LHCN-M2 (cell line): ENCODE data around the gene SAA1. TPM values are rescaled to one million over a fixed set of nuclear protein-coding genes. Genes with fewer than 3 reads are reported as not detected.
A peak's percentile ranks its signal among the peaks of the same experiment; 100 is the strongest.
"Not testable (repeated sequence)": the region's sequence is repeated elsewhere in the genome, so short reads cannot be mapped to it uniquely, and the experiment has no call there.

Experiments used
- DNase-seq: peaks from one replicate; pipeline ENCODE4 v3.0.0-alpha.2; 2012; ENCODE audit warnings: low read depth
- total RNA-seq: library from RNA; depleted of rRNA; stranded (reverse); fragments of >200 nt; gene quantifications from 2 replicates; pipeline ENCODE4 v1.2.3, GENCODE V29; 2014

The SAA1 gene
- total RNA-seq, 1 experiment from 2014 or later = 1.9 TPM

DNA sequence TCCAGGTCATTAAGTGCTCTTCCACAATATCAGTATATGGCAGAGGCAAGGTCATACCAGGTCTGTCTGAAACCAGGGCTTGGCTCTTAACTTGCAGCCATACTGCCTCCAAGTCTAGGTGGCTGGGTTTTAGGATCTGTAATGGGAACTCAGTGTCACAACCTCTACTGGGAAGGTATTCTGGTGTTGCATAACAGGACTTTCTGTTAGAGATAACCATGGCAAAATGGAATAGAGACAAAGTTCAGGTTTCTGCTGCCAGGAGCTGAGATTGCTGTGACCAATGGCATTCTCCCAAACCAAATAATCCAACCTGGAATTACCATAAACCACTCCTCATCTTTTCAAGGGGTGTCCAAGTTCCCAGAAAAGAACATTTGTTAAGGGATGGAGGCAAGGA lies 6.8 kb upstream of the SAA1 start:
- no peak for DNase-seq

DNA sequence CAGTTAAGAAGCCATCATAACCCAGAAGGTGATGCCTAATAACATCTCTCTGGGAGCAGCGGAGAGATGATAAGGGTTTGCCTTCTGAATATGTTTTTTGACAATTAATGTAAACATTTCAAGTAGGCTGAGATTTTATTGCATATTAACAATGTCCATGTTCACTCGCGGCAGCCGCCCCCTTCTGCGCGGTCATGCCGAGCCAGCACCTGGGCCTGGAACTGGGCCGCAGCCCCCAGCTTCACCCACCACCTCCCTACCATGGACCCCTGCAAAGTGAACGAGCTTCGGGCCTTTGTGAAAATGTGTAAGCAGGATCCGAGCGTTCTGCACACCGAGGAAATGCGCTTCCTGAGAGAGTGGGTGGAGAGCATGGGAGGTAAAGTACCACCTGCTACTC lies 4.3 kb upstream of the SAA1 start:
- DNase-seq = no peak

DNA sequence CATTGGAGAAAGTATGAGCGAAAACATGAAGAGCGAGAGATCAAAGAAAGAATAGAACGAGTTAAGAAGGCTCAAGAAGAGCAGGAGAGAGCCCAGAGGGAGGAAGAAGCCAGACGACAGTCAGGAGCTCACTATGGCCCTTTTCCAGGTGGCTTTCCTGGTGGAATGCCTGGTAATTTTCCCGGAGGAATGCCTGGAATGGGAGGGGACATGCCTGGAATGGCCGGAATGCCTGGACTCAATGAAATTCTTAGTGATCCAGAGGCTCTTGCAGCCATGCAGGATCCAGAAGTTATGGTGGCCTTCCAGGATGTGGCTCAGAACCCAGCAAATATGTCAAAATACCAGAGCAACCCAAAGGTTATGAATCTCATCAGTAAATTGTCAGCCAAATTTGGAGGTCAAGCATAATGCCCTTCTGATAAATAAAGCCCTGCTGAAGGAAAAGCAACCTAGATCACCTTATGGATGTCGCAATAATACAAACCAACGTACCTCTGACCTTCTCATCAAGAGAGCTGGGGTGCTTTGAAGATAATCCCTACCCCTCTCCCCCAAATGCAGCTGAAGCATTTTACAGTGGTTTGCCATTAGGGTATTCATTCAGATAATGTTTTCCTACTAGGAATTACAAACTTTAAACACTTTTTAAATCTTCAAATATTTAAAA lies 3.2 kb upstream of the SAA1 start:
- not testable (repeated sequence) for DNase-seq

DNA sequence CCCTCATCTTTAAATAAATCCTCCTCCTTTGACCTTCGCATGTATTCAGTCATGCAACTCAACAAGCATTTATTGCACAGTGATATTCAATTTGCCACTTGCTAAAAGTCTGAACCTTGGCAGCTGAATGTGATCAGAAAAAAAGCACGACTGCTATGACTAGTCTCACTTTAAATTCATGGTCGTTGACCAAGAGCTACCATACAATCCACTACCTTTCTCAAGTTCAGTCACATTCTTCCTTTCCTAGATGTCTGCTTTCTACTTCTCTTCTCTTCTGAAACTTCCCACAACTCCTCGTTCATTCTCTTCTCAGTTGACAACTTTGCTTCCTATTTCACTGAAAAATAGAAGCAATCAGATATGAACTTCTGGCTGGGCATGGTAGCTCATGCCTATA lies 2.0 kb upstream of the SAA1 start:
- no peak for DNase-seq

DNA sequence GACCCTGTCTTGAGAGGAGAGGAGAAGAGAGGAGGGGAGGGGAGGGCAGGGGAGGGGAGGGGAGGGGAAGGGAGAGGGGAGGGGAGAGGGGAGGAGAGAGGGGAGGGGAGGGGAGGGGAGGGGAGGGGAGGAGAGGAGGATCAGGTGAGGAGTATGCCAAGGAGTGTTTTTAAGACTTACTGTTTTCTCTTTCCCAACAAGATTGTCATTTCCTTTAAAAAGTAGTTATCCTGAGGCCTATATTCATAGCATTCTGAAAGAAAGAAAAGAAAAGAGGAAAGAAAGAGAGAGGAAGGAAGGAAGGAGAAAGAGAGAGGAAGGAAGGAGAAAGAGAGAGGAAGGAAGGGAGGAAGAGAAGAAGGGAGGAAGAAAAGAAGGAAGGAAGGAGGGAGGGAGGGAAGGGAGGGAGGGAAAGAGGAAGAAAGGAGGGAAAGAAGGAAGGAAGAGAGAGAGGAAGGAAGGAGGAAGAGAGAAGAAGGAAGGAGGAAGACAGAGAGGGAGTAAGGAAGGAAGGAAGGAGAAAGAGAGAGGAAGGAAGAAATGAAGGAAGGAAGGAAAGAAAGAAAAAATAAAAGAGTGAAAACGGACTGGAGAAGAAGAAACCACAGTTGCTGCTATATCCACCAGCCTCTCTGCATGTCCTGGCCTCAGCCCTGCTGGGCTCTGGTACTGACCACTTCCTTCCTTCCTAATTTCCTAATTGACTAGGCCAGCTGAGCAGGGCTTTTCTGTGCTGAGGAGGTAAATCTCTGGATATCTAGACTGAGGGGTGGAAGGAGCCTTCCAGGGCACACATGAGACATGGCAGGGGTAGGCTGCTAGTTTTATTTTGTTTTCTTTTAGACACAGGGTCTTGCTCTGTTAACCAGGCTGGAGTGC lies 1.1 kb upstream of the SAA1 start:
- DNase-seq = peak; percentile 26

DNA sequence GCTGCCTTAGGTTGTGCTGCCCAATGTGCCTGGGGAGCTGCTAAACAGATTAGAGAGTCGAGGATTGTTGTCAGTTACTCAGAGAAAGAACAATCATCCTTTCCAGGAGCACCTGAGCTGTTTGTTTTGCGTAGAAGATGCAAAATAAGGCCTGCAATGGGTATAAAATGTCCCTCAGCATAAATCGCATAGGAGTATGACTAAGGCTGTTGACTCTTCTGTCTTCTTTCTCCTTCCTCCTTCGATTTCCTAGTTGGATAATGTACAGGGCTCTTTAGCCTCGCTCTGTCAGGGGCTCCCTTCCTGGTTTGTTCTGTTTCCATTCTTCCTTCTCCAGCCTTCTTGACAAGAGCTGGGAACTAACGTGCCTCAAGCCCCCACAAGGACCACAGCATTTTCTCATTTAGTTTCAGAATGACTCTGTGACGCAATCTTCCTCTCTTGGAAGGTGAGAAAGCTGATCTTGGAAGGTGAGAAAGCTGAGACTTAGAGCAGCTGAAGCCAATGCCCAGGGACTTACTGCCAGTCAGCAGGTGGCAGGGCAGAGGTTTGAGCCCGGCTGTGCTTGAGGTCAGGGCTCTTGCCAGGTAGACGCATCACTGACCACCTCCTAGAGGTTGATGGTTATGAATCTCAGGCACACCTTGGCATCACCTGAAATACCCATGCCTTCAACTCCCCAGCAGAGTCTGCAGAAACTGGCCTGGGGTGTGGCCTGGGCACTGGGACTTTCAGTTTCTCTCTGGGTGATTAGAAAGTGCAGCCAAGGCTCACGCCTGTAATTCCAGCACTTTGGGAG lies 1.5 kb downstream of the SAA1 start:
- not testable (repeated sequence) for DNase-seq

DNA sequence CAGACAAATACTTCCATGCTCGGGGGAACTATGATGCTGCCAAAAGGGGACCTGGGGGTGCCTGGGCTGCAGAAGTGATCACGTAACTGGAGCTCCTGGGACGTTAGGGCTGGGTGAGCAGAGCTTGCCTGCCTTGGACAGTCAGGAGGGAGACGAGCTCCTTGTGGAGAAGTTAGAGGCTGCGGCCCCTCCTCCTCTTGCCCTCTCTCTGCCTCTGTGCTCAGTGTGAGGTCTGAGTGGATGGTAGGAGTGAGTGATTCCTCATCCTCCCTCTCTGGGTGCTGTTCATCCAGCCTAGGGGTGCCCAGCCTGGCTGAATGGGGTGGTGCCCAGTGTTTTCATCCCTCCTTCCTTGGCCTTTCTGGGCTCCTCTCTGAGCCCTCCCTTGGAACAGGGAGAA lies 3.2 kb downstream of the SAA1 start:
- DNase-seq = not testable (repeated sequence)

DNA sequence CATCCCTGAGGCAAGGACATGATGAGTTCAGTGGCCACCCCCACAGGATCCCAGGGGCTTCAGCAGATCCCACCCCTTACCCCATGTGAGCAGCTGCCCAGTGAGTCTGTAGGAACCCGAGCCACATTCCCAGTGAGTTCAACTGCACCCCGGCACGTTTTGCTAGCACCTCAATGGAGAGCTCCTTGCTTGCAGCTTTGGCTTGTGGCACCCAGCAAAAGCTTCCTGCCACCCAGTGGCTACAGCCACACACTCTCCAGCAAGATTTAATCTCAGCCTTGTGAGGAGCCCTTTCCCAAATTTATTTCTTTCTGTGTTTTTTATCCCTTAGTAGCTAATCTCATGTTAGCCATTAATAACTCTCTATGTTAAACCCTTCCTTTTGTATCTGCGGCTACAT lies 4.0 kb downstream of the SAA1 start:
- no peak for DNase-seq

DNA sequence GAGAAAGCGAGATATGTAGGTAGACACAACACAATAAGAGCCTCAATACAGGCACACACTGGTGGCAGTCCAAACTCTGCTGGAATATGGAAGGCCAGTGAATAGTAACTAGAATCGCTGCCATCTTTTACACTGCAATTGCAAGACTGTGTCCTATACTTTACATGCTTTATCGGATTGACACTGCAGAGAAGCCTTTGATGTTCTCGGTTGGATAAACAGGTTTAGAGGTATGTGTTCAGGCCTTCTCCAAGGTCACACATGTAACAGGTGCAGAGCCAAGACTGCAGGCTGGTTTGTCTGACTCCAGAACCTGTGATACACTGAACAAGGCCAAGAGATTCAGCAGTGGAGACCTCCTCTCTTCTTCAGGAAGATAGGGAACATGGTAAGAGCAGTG lies 5.1 kb downstream of the SAA1 start:
- DNase-seq = no peak

DNA sequence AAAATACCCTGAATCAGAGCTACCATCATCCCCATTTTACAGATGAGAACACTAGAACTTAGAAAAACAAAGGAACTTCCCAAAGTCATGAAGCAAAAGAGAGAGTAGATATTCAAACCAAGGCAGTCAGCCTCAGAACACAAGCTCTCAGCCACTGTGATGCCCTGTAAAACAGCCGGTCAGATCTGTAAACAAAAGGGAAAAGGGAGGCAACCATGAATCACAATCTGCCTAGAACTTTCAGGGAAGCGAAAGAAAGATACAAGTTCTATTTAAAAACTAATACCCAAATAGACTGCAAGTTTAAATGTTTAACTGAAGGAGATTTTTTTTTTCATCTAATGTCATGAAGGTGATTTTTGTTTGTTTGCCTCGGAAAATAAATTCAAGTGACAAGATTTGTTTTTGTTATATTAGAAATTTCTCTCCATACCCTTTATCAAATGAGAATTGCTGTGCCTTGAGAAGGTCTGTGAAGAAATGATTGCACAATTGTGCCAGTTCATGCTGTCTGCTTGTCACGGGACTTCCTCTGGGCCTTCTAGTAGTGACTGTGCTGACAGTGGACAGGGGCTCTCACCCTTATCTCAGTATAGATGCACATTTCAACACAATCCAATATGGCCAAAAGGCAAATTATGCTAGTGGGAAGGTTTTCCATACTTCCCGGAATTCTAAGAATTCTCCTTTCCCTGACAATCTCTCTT lies 11.7 kb downstream of the SAA1 start:
- DNase-seq = no peak

DNA sequence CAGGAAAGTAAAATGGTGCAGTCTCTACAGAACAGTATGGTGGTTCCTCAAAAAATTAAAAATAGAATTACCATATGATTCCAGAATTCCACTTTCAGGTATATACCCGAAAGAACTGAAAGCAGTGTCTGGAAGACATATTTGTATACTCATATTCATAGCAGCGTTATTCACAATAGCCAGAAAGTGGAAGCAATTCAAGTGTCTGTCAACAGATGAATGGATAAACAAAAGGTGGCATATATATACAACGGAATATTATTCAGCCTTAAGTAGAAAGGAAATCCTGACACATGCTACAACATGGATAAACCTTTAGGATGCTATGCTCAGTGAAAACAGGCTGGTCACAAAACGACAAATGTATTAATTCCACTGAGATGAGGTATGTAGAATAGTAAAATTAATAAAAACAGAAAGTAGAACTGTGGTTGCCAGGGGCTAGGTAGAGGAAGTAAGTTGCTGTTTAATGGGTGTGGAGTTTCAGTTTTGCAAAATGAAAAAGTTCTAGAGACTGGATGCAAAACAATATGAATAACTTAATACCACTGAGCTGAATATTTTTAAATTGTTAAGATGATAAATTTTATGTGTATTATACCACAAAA lies 14.5 kb downstream of the SAA1 start:
- DNase-seq = no peak

DNA sequence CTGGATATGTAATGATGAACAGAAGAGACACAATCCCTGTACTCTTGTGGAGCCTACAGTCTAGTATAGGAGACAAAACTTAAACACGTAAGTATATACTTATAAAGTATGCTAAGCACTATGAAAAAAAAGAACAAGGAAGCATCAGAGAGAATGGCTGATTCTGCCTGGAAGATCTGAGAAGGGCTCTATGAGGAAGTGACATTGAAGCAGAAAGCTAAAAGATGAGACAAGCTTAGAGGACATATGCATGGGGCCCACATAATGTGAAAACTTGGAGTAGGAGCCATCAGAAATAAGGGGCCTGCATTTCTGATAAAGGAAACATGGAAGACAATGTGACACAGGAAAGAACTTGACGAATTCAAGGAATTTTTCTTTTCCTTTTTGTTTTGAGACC lies 16.6 kb downstream of the SAA1 start:
- DNase-seq = no peak

DNA sequence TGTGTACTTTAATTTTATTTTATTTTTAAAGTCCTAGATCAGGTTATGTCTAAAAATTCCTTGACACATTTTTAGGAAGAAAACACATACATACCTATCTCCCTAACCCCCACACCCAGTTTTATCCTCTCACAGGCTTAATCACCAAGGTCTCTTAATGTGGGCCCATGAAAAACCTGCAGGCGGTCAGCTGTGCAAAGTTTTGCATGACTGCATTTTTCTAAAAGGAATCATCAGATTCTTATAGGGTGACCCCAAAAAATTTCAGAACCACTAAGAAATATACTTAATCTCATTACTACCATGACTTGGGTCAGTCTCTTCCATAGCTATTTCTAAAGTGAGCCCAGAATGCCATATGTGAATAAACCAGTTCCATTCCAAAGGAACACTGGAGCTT lies 19.8 kb downstream of the SAA1 start:
- DNase-seq = no peak

DNA sequence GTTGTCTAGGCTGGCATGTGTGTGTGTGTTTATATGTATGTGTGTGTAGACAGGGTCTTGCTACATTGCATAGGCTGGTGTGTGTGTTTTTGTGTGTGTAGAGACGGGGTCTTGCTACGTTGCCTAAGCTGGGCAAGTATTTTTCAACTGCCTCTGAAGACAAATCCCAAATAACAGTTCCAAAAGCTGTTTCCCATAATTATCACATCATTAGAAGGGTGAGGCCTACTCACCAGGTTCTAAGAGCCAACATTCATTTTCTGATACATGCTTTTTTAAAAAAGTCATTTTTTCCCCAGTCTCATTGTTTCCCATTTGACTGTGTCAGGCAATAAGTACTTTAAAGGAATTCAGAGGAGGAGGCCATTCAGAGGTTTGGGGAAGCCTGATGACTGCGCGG lies 22.8 kb downstream of the SAA1 start:
- no peak for DNase-seq

DNA sequence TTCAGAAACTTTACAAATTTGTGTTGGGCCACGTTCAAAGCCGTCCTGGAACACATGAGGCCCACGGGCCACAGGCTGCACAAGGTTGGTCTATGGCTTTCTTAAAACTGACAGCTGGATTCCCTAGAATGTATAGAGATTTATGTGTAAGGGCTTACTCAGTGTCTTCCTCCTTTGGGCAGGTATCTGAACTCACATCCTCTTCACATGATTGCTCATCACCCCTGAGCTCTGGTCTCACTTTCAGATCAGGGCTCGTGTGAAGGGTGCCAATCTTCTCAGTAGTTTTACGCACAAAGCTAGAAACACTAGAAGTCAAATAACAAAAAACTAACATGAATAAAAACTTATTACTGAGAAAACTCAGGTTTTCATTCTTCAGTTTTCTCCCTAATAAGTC lies 28.8 kb downstream of the SAA1 start:
- no peak for DNase-seq

DNA sequence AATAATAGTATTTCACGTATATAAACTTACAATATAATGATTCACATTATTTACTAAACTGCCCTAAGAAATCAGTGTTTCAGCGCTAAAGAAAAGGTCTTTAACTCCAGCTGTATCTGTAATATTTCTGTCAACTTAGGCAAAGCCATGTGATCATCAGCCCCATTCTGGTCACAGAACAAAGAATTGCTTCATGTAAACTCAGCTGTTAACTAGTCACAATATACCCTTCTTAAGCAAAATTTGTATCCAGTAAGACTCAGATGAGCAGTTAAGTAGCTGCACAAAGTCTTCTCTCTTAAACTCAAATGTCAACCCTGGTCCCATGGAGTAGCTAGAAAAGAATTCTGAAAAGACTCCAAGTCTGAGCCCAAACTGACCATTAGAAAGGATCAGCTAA lies 29.3 kb downstream of the SAA1 start:
- DNase-seq = no peak

DNA sequence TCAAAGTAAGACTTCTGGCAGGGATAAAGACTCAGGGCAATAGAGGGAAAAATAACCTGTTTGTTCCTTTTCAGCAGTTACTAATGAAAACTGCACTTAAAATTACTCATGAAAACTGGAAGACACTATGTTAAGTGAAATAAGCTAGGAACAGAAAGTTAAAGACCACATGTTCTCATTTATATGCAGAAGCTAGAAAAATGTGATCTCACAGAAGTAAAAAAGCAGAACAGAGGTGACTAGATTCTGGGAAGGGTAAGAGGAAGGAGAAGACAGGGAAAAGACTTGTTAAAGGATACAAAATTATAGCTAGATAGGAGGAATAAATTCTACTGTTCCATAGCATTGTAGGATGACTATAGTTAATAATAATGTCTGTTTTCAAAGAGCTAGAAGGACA lies 33.7 kb downstream of the SAA1 start:
- no peak for DNase-seq

DNA sequence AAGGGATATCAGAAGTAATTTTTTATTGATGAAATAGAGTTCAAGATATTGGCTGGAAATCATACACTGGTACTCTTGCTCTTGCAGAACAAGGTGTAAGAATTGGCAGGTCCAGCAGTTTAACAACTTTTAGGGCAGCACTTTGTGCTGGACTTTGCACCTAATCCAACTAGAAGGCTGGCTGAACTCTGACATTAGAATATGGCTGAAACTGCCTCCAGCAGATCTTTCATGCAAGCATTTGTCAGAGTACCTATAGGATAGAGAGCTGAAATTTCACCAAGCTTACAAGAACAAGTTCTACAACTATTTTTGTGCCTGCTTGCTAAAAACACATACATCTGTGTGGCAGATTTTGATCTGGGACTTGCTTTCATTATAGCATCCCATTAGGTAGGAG lies 38.7 kb downstream of the SAA1 start:
- DNase-seq = no peak

DNA sequence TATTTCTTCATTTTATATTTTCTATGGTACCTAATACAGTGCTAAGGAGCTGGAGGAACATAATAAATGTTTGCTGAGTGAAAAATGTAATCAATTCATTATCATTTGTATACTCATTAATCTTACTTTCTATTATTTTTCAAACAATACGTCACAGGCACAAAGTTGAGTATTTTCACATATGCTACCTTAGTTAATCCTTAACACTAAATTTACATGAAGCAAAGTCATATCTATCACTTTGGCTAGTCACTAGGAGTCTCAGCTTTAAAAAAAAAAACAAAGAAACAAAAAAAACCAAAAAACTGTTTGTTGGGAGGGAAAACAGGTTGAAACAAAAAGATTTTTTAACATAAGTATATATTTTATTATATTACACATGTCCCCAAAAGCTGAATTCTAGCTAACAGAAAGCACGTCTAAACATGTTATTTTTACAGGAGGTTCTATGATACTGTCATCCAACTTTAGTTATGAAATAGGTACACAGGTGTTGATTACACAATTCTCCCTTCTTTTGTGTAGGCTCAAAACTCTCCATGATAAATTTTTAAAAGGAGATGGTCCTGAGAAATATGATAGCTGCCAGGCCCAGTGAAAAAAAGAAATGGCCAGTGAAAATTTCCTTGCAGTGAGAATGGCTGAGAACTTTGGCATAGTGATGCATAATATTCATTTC lies 41.5 kb downstream of the SAA1 start:
- no peak for DNase-seq

DNA sequence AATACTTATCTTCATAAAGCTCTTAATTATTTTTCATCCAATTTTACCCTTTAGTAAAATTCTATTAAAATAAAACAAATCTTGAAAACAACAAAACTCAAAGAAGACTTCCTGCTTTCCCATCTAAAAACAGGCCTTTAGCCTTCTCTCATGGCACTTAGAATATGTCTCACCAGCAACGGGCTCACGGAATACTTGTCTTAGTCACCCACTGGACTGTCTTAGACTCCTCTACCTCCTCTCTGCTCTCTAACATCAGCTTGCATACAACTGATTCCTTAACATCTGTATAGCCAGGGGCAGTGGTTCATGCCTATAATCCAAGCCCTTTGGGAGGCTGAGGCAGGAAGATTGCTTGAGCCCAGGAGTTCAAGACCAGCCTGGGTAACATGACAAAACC lies 42.2 kb downstream of the SAA1 start:
- DNase-seq = no peak

DNA sequence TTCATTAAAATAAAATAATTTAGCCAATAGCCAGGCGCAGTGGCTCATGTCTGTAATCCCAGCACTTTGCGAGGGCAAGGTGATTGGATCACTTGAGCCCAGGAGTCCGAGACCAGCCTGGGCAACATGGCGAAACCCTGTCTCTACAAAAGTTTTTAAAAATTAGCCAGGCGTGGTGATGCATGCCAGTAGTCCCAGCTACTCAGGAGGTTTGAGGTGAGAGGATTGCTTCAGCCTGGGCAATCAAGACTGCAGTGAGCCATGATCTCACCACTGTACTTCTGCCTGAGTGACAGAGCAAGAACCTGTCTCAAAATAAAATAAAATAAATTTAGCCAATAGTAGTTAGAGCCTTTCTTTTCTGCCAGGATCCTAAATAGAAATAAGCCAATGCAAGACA lies 43.6 kb downstream of the SAA1 start:
- DNase-seq = no peak
